KG1 (cell line): ENCODE results near the gene FAAP100.
"Not testable (repeated sequence)": the region's sequence is repeated elsewhere in the genome, so short reads cannot be mapped to it uniquely, and the experiment has no call there.

Experiments used
- DNase-seq: peaks from one replicate; lab custom pipeline; 2025; lab: John Stamatoyannopoulos, UW

The FAAP100 gene

GRCh38 chr17:81538651-81539570 lies 13.2 kb downstream of the FAAP100 start:
- no peak for DNase-seq

DNA sequence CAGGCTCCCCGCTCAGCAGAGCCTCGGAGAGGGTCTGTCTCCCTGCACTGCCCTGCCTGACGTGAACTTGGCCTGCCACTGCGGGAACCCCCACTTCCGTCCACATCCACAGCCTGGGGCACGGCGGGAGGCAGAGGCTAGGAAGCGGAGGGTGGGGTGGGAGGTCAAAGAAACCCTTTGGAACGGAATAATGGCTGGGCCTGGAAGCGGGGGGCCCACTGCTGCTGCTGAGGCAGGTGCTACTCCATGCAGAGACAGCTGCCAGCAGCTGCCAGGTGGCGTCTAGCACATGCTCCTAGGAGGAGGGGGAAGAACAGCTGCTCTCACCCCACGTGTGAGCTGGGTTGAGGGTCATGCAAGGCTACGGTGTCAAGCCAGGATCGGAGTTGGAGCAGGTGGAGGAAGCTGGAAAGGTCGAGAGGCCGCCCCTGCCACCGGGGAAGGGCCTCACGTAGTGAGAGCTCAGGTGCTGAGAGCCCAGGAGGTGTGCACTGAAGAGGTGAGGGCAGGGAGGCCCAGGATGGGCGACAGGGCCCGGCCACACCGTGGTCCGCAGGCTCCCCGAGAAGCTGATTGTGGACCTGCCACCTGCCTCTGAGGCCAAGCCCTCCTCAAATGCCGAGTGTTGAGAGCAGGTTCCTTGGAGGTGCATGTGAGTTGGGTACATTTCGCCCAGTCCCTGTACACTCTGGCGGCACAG lies 14.1 kb downstream of the FAAP100 start:
- no peak for DNase-seq

GRCh38 chr17:81537343-81537855 lies 14.8 kb downstream of the FAAP100 start:
- DNase-seq: no peak

DNA sequence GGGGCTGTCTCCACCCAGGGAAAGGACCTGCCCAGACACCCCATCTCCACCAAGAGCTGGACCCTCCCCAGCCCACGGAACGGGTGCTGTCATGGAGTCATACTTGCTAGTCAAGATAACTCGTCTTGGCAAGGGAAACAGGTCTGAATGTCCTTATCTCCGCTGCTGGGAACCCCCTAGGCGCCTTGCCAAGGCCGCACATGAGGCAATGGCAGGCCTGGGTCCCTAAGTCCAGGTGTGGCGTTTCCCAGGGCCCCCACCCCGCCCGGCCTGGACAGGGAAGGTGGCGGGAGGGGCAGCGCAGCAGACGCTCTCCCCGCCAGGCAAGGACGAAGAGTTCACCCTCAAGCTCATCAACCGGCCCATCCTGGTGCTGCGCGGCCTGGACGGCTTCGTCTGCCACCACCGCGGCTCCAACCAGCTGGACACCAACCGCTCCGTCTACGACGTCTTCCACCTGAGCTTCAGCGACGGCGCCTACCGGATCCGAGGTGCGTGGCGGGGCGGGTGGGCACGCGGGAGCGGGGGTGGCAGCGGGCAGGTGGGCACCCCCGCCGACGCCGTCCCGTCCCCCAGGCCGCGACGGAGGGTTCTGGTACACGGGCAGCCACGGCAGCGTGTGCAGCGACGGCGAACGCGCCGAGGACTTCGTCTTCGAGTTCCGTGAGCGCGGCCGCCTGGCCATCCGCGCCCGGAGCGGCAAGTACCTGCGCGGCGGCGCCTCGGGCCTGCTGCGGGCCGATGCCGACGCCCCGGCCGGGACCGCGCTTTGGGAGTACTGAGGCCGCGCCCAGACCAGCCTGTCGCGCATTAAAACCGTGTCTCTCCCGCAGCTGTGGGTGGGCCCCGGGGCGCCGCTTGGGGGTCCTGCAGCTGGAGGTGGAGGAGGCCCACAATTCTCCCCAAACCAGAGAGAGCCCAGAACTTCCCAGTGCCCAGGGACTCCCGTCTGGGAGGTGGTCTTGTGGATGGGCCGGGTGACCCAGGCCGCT lies 15.6 kb downstream of the FAAP100 start:
- no peak for DNase-seq

DNA sequence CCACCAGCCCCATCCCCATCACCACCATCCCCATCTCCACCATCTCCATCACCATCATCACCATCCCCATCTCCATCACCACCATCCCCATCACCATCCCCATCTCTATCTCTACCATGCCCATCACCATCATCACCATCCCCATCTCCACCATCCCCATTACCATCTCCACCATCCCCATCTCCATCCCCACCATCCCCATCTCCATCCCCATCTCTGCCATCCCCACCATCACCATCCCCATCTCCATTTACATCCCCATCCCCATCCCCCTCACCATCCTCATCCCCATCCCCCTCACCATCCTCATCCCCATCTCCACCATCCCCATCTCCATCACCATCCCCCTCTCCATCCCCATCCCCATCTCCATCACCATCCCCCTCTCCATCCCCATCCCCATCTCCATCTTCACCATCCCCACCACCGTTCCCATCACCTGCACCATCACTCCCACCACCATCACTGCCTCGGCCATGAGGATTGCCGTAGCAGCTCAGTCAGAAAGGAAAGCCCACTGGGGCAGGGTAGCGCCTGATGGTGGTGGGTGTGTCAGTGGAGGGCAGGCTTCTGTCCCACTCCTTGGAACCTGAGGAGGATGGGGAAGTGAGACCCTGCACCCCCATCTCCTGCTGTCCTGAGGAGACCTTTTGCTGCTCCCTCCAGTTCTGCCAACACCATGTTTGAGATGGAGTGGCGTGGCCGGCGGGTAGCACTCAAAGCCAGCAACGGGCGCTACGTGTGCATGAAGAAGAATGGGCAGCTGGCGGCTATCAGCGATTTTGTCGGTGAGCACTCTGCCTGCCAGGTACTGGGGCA lies 16.5 kb downstream of the FAAP100 start:
- DNase-seq: no peak

- DNase-seq: no peak
Observed at GRCh38 chr17:81535007-81535328, 17.2 kb downstream of the FAAP100 start.

- no peak for DNase-seq
Observed at GRCh38 chr17:81534157-81535006, 17.8 kb downstream of the FAAP100 start.

DNA sequence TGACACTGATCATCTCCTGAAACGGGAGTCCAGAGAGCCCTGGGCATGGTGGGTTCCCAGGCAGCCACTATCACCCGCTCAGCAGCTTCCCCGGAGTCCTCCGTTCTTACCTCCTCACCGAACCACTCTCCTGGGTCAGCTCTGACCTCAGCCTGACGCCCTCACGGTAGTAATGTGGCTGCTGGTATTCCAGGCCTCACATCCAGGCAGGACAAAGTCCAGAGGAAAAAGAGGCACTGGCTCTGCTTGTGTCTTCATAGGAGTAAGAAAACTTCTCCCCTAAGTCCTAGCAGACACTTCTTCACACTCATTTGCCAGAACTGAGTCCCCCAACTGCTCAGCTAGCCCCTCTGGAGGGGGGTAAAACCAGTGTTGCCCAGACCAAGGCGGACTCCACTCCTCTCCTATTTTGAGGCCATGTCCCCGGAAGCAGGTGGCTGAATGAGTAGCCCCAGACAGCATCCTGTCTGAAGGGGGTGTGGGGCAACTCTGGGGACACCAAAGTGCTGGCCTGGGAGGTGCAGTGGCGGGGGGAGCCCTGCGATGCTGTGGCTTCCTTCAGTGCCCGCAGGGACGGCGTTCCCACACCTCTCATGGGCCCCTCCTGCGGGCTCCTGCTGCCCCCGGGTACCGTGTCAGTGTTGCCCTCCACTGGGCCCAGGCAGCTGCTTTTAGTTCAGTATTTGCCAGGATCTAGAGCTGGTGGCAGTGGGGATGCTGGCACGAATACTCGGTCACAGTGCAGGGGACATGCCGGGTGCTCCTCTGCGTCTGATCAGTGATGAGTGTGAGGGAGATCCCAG lies 18.6 kb downstream of the FAAP100 start:
- no peak for DNase-seq

DNA sequence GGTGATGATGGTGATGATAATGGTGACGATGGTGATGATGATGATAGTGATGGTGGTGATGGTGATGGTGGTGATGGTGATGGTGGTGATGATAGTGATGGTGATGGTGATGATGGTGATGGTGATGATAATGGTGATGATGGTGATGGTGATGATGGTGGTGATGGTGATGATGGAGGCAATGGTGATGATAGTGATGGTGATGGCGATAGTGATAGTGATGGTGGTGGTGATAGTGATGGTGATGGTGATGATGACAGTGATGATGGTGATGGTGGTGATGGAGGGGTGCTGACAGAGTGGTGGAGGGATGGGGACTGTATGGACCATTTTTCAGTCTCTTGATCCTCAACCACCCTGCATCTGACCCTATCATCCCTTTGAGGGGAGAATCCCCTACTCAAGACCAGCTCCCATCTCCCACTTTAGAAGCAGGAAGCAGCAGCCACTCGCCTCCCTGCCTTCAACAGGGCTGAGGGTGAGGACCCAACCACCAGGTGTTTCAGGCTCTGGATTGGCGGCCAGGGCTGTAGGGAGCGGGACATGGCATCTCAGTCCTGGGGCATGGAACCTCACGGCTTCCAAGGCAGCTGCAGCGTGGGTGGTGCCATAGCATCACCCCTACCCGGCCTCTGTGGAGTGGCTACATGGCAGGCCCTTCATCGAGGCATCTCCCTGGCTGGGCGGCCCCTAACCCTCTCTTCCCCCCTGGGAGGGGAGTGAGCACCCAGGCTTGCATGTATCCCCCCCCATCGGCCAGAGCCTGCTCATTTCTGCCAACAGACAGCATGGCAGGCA lies 19.5 kb downstream of the FAAP100 start:
- no peak for DNase-seq

GRCh38 chr17:81531998-81532404 lies 20.2 kb downstream of the FAAP100 start:
- not testable (repeated sequence) for DNase-seq

DNA sequence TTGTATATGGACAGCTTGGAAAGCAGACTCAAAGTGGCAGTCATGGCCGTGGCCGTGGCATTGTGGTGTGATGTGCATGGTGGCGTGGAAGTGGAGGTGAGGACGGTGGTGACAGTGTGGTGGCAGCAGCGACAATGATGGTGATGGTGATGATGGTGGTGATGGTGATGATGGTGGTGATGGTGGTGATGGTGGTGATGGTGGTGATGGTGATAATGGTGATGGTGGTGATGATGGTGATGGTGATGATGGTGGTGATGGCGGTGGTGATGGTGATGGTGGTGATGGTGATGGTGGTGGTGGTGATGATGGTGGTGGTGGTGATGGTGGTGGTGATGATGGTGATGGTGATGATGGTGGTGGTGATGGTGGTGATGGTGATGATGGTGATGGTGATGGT lies 21.1 kb downstream of the FAAP100 start:
- not testable (repeated sequence) for DNase-seq

DNA sequence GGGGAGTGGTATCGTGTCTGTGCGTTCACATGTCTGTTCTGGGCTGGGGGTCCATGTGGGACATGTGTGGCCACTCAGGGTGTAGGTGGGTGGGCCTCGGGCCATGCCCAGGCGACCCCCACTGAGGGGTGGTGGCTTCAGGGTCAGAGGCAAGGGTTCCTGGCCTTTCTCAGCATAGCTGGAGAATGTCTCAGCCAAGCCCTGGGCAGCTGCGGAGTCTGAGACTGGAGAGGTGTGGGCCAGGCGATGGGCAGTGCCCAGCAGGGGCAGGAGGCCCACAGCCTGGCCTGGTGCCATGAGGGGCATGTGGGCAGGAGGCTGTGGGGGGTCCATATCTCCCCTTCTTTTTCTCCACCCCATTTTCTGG lies 22.7 kb downstream of the FAAP100 start:
- no peak for DNase-seq

- DNase-seq: no peak
Observed at GRCh38 chr17:81528651-81529436, 23.3 kb downstream of the FAAP100 start.

DNA sequence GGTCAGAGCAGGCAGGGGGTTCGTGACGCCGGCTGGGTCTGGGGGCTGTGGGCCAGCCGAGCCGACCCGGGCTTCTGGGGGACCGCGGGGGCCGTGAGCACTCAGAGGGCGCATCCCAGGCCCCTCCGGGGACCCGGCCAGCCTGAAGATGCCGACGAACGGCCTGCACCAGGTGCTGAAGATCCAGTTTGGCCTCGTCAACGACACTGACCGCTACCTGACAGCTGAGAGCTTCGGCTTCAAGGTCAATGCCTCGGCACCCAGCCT lies 23.8 kb downstream of the FAAP100 start:
- no peak for DNase-seq

GRCh38 chr17:81527591-81528383 lies 24.4 kb downstream of the FAAP100 start, which contains the start of gene FSCN2:
TSS of gene FSCN2 (plus strand) at chr17:81528377. CDS start at chr17:81528532, 155 bp downstream.
- DNase-seq: no peak

DNA sequence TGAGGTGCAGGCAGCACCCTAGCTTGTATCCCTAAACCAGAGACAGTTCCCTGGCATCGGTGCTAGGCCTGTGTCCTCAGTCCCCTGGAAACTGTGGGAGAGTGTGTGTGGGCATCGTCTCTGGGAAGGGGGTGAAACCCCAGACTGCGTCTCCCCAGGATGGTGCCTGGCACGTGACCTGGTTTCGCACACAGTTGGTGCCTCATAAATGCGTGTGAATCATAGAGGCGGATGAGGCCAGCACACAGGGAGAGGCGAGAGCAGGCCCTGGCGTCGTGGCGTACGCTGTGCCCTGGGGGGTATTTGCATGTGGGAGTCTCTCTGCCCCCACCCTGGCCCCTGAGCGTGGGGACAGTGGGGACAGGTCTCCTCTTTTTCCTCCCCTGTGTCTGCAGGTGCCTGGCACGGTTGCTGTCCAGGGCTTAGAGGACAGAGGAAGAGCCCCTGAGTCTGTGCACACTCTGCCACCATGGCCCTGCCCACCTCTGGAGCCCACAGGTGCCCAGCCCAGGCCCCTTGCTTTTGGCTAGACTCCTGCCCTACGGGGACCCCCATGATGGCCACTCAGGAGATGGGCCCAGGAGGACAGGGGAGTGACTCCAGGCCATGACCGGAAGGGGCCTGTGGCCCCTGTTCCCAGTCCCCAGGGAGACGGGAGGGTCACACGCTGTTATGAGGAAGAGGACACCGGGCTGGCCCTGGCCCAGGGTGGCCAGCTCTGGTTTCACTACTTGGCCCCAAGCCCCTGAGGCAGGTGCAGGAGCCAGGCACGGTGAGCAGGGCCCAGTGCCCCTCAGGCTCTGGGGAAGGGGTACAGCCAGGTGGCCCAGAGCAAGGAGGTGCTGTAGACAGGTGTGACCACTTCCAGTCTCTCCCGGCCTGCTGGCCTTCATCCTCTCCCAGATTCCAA lies 25.2 kb downstream of the FAAP100 start:
- no peak for DNase-seq
